ENCODE results near the gene INHBB.

DNA sequence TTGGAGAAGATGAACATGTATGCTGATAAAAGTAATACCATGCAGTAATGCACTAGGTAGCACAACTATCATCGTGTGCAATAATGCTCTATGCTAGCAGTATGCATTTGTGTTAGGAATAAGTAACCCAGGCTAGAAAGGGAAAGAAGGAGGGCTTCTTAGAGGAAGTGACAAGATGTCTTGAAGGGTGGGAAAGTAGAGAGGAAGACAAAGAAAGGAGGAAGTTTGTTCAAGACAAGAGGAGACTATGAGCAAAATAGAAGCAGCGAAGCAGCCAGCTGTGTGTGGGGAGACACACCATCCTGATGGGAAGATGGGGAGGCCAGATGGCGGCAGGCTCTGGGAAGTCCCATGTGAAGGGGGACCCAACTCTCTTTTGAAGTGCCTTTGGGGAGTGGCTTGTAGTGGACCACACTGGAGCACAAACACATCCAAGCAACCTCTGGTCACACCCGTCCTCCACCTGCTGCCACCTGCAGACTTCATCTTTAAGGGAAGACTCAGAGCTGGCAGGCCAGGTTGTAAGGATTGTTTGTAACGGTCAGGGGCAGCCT is 39.9 kb upstream of the INHBB start:
- TF ChIP-seq, protein P1, sequence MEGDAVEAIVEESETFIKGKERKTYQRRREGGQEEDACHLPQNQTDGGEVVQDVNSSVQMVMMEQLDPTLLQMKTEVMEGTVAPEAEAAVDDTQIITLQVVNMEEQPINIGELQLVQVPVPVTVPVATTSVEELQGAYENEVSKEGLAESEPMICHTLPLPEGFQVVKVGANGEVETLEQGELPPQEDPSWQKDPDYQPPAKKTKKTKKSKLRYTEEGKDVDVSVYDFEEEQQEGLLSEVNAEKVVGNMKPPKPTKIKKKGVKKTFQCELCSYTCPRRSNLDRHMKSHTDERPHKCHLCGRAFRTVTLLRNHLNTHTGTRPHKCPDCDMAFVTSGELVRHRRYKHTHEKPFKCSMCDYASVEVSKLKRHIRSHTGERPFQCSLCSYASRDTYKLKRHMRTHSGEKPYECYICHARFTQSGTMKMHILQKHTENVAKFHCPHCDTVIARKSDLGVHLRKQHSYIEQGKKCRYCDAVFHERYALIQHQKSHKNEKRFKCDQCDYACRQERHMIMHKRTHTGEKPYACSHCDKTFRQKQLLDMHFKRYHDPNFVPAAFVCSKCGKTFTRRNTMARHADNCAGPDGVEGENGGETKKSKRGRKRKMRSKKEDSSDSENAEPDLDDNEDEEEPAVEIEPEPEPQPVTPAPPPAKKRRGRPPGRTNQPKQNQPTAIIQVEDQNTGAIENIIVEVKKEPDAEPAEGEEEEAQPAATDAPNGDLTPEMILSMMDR (conservative IDR thresholded peaks at IDR 0.05; ENCODE audit: low read depth, low read length) = no peak
- TF ChIP-seq POLR2A (IDR thresholded peaks at IDR 0.05; ENCODE audit: low read depth, low read length) = no peak
- TF ChIP-seq MXI1 (IDR thresholded peaks at IDR 0.05; ENCODE audit: borderline replicate concordance, low read depth, low read length) = no peak
- no peak for TF ChIP-seq RAD21 (IDR thresholded peaks at IDR 0.05; ENCODE audit: low read length)
- TF ChIP-seq MAZ (IDR thresholded peaks at IDR 0.05; ENCODE audit: borderline replicate concordance, low read depth, low read length) = no peak
- TF ChIP-seq SMC3 (IDR thresholded peaks at IDR 0.05; ENCODE audit: low read depth, low read length) = no peak
- TF ChIP-seq, protein P2, sequence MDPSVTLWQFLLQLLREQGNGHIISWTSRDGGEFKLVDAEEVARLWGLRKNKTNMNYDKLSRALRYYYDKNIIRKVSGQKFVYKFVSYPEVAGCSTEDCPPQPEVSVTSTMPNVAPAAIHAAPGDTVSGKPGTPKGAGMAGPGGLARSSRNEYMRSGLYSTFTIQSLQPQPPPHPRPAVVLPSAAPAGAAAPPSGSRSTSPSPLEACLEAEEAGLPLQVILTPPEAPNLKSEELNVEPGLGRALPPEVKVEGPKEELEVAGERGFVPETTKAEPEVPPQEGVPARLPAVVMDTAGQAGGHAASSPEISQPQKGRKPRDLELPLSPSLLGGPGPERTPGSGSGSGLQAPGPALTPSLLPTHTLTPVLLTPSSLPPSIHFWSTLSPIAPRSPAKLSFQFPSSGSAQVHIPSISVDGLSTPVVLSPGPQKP (IDR thresholded peaks at IDR 0.05; ENCODE audit: borderline replicate concordance, low read depth, low read length) = no peak
- TF ChIP-seq RFX5 (IDR thresholded peaks at IDR 0.05; ENCODE audit: low read depth, low read length) = no peak
- no peak for TF ChIP-seq RCOR1 (IDR thresholded peaks at IDR 0.05; ENCODE audit: insufficient replicate concordance, low read length)
- no peak for TF ChIP-seq FOS (IDR thresholded peaks at IDR 0.05; ENCODE audit: low read depth, low read length)
- TF ChIP-seq, protein P3, sequence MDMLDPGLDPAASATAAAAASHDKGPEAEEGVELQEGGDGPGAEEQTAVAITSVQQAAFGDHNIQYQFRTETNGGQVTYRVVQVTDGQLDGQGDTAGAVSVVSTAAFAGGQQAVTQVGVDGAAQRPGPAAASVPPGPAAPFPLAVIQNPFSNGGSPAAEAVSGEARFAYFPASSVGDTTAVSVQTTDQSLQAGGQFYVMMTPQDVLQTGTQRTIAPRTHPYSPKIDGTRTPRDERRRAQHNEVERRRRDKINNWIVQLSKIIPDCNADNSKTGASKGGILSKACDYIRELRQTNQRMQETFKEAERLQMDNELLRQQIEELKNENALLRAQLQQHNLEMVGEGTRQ (IDR thresholded peaks at IDR 0.05; ENCODE audit: low read depth, low read length) = no peak
- no peak for TF ChIP-seq CHD1 (IDR thresholded peaks at IDR 0.05; ENCODE audit: low read depth, low read length)
- TF ChIP-seq MAFK (IDR thresholded peaks at IDR 0.05; ENCODE audit: low read depth, low read length) = no peak
- TF ChIP-seq CEBPB (IDR thresholded peaks at IDR 0.05; ENCODE audit: low read depth, low read length) = no peak

Measured in IMR-90 (cell line).